GM19328 (cell line): ENCODE measurements around the gene MYH2.

ENCODE experiments used
- ATAC-seq: cut with Tn5 transposase; IDR thresholded peaks from one replicate; pipeline ENCODE4 v1.9.1; 2021; ENCODE audit warnings: mild to moderate bottlenecking, moderate library complexity; ENCODE audit not compliant: unreplicated experiment

Gene MYH2

DNA sequence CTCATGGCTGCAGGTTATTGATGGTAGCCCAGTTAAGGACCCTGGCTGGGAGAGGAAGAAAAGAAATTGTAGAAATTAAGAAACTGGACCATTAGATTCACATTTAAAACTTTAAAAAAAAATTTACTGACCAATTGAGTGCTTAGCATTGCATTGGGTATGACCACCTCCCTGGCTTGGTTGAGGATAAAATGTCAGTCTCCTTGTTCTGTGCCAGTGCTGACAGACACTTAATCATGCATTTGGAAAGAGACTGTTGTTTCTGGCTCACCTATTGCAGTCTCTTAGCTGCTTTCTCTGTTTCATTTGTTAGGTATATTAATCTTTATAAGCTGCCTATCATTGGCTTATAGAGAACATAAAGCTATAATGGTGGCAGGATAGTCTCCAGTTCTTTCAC, 32.8 kb downstream of the MYH2 start:
- ATAC-seq, result no peak

GRCh38 chr17:10516065-10516464, 33.4 kb downstream of the MYH2 start:
- no peak for ATAC-seq

DNA sequence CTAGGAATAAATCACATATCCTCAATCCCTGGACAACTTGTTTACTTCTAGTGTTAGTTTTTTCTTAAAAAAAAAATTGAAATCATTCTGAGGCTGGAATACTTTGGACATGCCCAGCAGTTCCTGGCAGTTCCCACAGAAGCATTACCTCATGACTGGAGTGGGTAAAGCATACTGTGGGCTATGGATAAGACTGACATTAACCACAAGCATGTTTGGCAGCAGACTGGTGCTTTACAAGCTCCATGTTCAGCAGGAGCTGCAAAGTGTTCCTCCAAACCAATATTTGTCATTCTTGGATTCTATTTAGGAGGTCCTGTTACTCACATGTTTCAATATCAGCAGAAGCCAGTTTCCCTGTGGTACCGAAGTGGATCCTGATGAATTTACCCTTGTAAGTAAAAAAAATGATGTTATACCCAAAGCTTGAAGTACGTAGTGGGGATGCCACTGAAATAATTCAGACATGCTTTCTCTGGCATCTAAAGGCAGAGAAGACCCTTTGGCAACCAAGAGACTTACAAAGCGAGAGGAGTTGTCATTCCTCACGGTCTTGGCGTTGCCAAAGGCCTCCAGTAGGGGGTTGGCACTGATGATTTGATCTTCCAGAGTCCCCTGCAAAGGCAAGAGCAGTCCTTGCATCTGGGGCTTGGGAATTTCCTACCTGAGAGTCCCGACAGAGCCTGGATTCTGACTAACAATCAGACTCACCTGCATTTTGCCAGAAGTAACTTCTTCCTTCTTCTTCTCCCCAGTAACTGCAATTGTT, 36.0 kb downstream of the MYH2 start:
- ATAC-seq, result no peak

- ATAC-seq, result no peak
Measured at GRCh38 chr17:10512856-10513255, 36.6 kb downstream of the MYH2 start.

GRCh38 chr17:10499950-10500349, 49.5 kb downstream of the MYH2 start:
- no peak for ATAC-seq

DNA sequence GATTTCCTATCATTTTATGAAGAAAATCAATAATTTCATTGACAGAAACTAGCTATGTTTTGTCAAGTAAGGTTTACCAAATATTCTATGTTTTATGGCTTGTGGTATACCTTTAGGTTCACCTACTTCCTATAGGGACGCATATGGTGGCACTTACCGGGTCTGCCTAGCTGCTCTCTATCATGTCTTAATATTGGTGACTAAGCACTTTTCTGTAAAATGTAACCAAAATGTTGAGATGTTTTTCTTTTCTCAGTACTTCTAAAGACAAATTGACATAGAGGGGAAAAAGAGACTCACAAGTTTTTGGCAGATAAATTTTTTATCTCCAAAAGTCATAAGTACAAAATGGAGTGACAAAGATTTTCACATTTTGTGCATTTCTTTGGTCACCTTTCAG, 57.5 kb downstream of the MYH2 start:
- no peak for ATAC-seq

GRCh38 chr17:10482252-10482651, 67.2 kb downstream of the MYH2 start:
- no peak for ATAC-seq

DNA sequence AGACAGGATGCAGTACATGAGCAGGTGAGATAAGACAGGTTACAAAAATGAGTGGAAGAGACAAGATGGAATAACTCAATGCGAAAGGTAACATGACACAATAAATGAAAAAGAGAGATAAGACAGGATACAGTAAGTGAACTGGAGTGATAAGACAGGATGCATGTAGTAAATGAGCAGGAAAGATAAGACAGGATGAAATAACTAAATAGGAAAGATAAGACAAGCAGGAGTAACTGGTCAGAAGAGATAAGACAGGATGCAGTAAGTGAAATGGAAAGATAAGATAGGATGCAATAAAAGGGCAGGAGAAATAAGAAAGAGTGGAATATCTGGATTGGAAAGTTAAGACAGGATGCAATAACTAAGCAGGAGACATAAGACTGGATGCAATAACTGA, 71.8 kb downstream of the MYH2 start:
- no peak for ATAC-seq

- no peak for ATAC-seq
Measured at GRCh38 chr17:10474536-10474935, 74.9 kb downstream of the MYH2 start.

GRCh38 chr17:10471858-10472257, 77.6 kb downstream of the MYH2 start:
- ATAC-seq, result no peak
